Natural killer cell treated with Interleukin-12 subunit alpha and Interleukin-12 subunit beta and Interleukin-15 and Interleukin-18, amount 100 ng/mL, for 72 hours (primary cell): ENCODE data around the gene LAMA5. TPM values are rescaled to one million over a fixed set of nuclear protein-coding genes. Genes with fewer than 3 reads are reported as not detected.

Experiments used
- ATAC-seq, 2 donors: fragments of 150-1000 bp; cut with Tn5 transposase in 1 of 2; sonication (Bioruptor Pico), chemical (Tn5 transposase) in 1 of 2; 2 replicates each; pipeline ENCODE4 v1.10.0; 2021
- DNase-seq: peaks from one replicate; pipeline ENCODE4 v3.0.0; 2022; ENCODE audit warnings: low spot score
- H3K27ac Mint-ChIP-seq, 2 donors: 1 replicate in 1 of 2; 2 replicates in 1 of 2; pipeline ENCODE4 v1.8.0; 2022; ENCODE audit warnings: mixed read lengths in 2 of 2, mild to moderate bottlenecking in 1 of 2, moderate library complexity in 1 of 2
- H3K27me3 Mint-ChIP-seq, 2 donors: 1 replicate in 1 of 2; 2 replicates in 1 of 2; pipeline ENCODE4 v1.8.0; 2022; ENCODE audit warnings: mixed read lengths in 2 of 2
- H3K36me3 Mint-ChIP-seq: one replicate; pipeline ENCODE4 v1.8.0; 2022; ENCODE audit warnings: mixed read lengths
- H3K4me1 Mint-ChIP-seq, 2 donors: 1 replicate in 1 of 2; 2 replicates in 1 of 2; pipeline ENCODE4 v1.8.0; 2022; ENCODE audit warnings: low read depth in 2 of 2, mixed read lengths in 2 of 2, mild to moderate bottlenecking in 1 of 2
- H3K4me3 Mint-ChIP-seq: one replicate; pipeline ENCODE4 v1.8.0; 2022; ENCODE audit warnings: mixed read lengths
- H3K9me3 Mint-ChIP-seq: 2 replicates; pipeline ENCODE4 v1.8.0; 2022; ENCODE audit warnings: mixed read lengths
- total RNA-seq, 2 donors: library from RNA; stranded (reverse); gene quantifications; one replicate each; pipeline ENCODE4 v1.2.3, GENCODE V29; 2022

LAMA5 gene
- total RNA-seq, 2 donors from 2014 or later = 1.5 to 1.9 TPM

- Mint-ChIP-seq H3K4me1 (no peaks in the 10 kb centered on the region), H3K27me3 (peaks cover 0 to 8% of the 10 kb centered on the region in 2 donors), H3K4me3 (no peak overlapping the region), H3K9me3 (no peaks in the 10 kb centered on the region), H3K27ac (no peak overlapping the region), H3K36me3 (no peaks in the 10 kb centered on the region)
- peak; percentile 25 for DNase-seq
- no peak for ATAC-seq
Measured at GRCh38 chr20:62364911-62365736, 2.0 kb downstream of the LAMA5 start.

DNA sequence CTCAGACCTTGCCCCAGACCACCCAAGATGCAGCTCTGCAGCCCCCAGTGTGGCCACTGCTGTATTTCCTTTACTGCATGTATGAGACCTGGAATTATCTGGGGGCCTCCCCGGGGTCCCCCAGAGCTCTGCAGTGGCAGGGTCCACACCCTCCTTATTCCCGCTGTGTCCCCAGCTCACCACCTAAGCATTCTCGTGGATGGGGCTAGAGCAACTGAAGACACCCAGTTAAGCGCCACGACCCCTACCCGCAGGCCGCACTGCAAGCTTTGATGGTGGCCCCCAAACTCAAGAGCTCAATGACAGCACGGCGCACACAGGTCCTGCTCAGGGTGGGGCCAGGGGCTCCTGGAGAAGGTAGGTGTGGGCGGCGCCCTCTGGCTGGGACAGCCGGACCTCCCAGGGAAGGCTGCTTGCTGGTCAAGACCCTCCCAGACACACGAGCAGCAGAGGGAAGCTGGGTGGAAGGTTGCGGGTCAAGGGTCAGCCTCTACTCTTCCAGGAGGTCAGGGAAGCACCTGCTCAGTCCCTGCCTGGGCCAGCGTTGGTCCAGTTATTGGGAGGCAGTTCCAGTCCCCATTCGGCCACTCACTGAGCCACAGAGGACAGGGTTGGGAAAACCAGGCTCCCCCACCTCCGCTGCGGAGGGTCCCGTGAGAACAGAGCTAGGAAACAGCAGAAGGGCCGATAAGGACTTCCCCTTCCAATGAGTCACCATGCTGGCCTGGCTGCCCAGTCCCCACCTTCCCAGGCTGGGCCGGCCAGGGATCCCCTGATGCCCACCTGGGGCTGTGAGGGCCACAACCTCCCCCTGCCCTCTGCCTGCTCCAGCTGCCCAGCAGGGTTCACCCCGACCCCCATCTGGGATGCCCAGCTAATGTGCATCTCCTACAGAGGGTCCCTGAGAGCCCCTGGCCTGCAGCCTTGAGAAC is 2.9 kb downstream of the LAMA5 start:
- no peaks in the 10 kb centered on the region for H3K36me3 Mint-ChIP-seq
- H3K27ac Mint-ChIP-seq = no peak overlapping the region
- ATAC-seq (no peak), DNase-seq (peak; percentile 44)
- H3K9me3 Mint-ChIP-seq = no peaks in the 10 kb centered on the region
- H3K4me1 Mint-ChIP-seq = no peaks in the 10 kb centered on the region
- no peak overlapping the region for H3K4me3 Mint-ChIP-seq
- peaks cover 0 to 5% of the 10 kb centered on the region in 2 donors for H3K27me3 Mint-ChIP-seq

- H3K27ac Mint-ChIP-seq = no peak overlapping the region
- no peak for ATAC-seq
Measured at GRCh38 chr20:62362991-62363919, 3.9 kb downstream of the LAMA5 start.

DNA sequence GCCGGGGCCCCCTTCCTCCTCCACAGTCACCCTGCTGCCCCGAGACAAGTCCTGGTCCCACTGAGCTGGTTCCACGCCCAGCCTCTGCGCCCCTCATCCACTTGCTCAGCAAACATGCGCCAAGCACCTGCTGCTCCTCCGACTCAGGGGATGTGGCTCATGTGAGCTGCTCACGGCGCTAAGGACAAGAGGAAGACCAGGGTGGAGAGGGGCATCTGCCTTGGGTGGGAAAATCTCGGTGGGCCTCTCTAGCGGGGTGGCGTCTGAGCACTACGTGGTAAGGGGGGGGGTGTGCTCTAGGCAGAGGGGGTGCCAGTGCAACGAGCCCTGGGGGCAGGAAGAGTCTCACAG is 4.5 kb downstream of the LAMA5 start:
- Mint-ChIP-seq H3K4me1 (no peaks in the 10 kb centered on the region), H3K9me3 (no peaks in the 10 kb centered on the region), H3K27ac (no peak overlapping the region), H3K27me3 (peaks cover 0 to 5% of the 10 kb centered on the region in 2 donors), H3K36me3 (no peaks in the 10 kb centered on the region), H3K4me3 (no peak overlapping the region)
- DNase-seq (no peak), ATAC-seq (no peak)

More at GRCh38 chr20:62362991-62363919, 3.9 kb downstream of the LAMA5 start:
- DNase-seq = peak; percentile 50
- Mint-ChIP-seq H3K4me1 (no peaks in the 10 kb centered on the region), H3K9me3 (no peaks in the 10 kb centered on the region), H3K27me3 (peaks cover 0 to 5% of the 10 kb centered on the region in 2 donors), H3K36me3 (no peaks in the 10 kb centered on the region), H3K4me3 (no peak overlapping the region)

DNA sequence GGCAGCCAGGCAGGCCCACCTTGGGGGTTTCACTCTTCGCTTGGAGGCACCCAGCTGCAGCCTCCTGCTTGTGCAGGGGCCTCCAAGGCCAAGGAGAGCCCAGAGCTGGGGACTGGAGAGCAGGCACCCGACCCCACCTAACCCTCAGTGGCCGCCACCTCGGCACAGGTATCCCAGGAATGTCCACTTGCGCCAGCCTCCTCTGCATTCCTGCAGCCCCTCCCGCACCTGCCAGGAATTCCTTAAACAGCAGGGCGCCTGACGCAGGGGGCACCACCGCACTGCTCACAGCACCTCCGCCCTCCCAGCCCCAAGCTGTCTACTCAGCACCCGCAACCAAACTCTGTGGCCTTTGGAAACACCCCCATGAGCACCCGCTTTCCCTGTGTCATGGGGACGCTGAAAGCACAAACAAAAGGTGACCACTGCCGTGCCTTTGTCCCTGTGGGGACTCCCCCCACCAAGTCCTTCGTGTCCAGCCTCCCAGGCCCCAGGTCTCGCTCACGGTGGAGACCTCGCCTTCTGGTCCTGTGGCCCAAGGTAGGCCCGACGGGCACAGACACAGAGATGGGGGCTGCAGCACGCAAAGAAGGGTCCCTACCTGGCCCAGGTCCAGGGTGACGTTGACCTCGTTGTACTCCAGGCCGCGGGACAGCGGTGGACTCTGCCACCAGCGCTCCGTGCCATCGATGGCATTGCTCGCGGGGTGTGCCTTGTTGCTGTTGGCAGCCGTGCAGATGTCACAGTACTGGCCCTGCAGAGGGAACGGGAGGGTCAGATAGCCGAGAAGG is 5.1 kb downstream of the LAMA5 start:
- no peaks in the 10 kb centered on the region for H3K9me3 Mint-ChIP-seq
- DNase-seq = peak; percentile 60
- H3K4me1 Mint-ChIP-seq = no peaks in the 10 kb centered on the region
- no peak for ATAC-seq
- H3K27ac Mint-ChIP-seq = no peak overlapping the region
- H3K27me3 Mint-ChIP-seq = peaks cover 0 to 5% of the 10 kb centered on the region in 2 donors
- H3K4me3 Mint-ChIP-seq = no peak overlapping the region
- H3K36me3 Mint-ChIP-seq = no peaks in the 10 kb centered on the region

DNA sequence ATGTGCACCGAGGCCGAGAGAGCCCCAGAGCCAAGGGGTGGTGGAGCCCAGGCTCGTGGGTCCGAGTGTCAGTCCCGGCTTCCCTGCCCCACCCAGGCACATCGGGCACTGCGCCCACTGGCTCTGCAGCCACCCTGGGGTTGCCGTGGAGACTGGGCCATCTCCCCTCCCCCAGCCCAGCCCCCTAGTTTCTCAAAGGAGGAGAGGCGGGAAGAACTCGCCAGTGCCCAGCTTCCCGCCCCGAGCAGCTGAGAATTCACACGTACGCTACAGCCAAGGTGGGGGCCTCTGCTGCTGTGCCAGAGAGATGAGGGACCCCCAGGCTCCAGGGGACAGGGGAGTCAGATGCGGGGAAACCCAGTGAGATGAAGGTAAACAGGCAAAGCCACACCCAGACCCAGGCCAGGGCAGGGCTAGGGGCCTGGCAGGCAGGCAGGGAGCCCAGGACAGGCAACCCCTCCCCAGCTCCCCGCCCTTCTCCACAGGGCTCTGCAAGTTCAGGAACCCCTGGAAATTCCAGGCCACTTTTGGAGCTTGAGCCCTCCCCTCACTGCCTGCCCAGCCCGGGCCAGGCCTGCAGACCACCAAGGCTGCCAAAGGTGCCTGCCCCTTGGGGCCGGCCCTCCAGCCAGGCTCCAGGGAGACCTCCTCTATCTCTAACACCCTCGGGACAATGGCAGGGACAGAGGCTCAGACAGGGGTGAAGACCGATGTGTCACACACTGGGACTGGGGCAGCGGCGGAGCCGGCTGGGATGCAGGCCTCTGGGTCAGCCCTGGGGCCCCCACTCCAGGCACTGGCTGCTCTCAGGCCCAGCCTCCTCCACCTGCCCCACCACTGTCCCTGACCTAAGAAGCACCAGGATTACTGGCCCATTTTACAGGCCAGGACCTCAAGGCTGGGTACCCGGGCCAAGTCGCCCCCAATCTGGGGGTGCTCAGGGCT is 6.0 kb downstream of the LAMA5 start:
- Mint-ChIP-seq H3K4me1 (no peaks in the 10 kb centered on the region), H3K36me3 (no peaks in the 10 kb centered on the region), H3K27me3 (peaks cover 0 to 5% of the 10 kb centered on the region in 2 donors), H3K9me3 (no peaks in the 10 kb centered on the region), H3K4me3 (no peak overlapping the region), H3K27ac (no peak overlapping the region)
- no peak for ATAC-seq
- peak; percentile 49 for DNase-seq

- DNase-seq (peak; percentile 58), ATAC-seq (no peak)
- Mint-ChIP-seq H3K36me3 (no peaks in the 10 kb centered on the region), H3K4me3 (no peak overlapping the region), H3K9me3 (no peaks in the 10 kb centered on the region), H3K27ac (no peak overlapping the region), H3K27me3 (no peaks in the 10 kb centered on the region), H3K4me1 (no peaks in the 10 kb centered on the region)
Measured at GRCh38 chr20:62359491-62360121, 7.5 kb downstream of the LAMA5 start.

DNA sequence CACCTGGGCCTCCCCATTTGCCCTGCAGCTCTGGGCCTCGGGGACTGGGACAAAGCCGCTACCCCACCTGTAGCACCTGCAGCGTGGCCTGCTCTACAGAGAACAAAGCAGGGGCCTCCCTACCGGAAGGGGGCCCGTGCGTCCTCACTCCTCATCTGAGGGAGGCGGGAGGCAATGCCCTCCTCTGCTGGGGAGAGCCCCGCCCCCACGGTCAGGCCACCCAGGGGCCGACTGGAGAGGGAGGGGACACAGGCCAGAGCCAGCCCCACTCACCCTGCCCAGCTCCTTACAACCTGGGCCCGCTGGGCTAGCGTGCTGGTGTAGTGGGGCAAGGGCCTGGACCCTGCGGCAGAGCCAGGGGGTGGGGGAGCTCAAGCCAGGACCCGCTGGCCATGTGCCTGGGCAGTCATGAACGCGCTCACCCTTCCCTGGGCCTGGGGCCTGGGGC is 8.0 kb downstream of the LAMA5 start:
- DNase-seq = peak; percentile 53
- Mint-ChIP-seq H3K4me1 (no peaks in the 10 kb centered on the region), H3K4me3 (no peak overlapping the region), H3K27ac (no peak overlapping the region), H3K9me3 (no peaks in the 10 kb centered on the region), H3K36me3 (no peaks in the 10 kb centered on the region), H3K27me3 (no peaks in the 10 kb centered on the region)
- ATAC-seq = no peak

DNA sequence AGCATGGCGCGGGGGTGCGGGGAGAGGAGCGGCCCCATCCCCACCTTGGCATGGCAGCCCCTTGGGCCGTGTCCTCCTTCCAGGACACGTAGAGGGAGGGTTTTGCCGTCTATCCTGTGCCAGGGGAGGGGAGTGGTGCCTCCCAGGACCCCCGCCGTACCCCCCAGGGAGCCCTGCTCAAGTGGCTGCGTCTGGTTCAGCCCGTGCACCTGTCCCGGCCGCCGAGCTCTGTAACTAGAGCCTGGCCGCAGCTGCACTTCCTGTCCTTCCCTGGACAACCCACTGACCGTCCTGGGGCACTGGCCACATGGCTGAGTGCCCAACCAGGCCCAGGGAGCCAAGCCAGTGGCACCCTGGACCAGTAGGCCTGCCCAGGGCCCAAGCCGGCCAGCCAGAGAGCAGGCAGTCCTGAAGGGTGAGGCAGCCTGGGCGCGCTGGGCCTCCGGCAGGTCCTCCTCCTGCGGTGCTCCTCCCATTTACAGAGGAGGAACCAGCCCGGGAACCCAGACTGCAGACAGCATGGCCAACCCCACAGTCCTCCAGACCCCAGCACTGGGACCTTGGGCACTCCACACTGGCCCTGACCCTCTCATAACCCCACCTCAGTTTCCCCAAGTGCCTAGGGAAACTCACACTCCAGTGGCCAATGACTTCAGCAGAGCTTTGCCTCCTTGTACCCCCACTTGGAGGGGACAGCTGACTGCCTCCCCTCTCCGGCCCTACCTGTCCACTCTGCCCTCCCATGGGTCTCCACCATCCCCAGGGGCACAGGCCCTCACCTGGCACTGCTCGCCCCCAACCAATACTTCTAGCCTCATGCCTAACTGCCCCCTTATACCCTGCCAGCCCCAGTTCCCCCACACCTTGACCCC is 8.7 kb downstream of the LAMA5 start:
- DNase-seq = peak; percentile 51
- H3K27ac Mint-ChIP-seq = no peak overlapping the region
- no peaks in the 10 kb centered on the region for H3K9me3 Mint-ChIP-seq
- no peaks in the 10 kb centered on the region for H3K27me3 Mint-ChIP-seq
- H3K4me3 Mint-ChIP-seq = no peak overlapping the region
- ATAC-seq = no peak
- no peaks in the 10 kb centered on the region for H3K4me1 Mint-ChIP-seq
- H3K36me3 Mint-ChIP-seq = no peaks in the 10 kb centered on the region

- H3K27me3 Mint-ChIP-seq = no peaks in the 10 kb centered on the region
- H3K27ac Mint-ChIP-seq = no peak overlapping the region
- H3K36me3 Mint-ChIP-seq = no peaks in the 10 kb centered on the region
- no peaks in the 10 kb centered on the region for H3K9me3 Mint-ChIP-seq
- no peaks in the 10 kb centered on the region for H3K4me1 Mint-ChIP-seq
- H3K4me3 Mint-ChIP-seq = no peak overlapping the region
- peak; percentile 26 for DNase-seq
- no peak for ATAC-seq
Measured at GRCh38 chr20:62357681-62358080, 9.4 kb downstream of the LAMA5 start.

DNA sequence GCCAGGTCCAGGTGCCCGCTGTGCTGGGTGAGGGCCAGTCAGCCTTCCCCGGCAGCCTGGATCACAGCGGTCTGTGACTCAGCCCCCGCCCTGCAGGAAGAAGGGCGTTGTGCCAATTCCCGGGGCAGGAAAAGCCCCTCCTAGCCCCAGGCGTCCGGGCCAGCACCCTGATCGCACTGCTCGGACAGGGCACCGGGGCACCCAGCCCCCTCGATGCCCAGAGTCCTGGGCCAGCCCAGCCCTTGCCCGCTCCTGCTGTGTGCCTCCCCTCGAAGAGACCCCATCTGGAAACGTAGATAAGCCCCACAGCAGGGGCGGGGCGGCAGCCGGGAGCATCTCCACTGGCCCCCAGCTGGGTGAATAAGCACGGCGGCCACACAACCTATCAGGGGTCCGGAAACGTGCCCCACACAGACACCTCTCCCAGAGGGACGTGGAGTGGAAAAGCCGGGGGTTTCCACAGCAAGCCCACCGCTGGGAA is 9.9 kb downstream of the LAMA5 start:
- Mint-ChIP-seq H3K27ac (no peak overlapping the region), H3K9me3 (no peaks in the 10 kb centered on the region), H3K27me3 (no peaks in the 10 kb centered on the region), H3K4me3 (no peak overlapping the region), H3K4me1 (no peaks in the 10 kb centered on the region), H3K36me3 (no peaks in the 10 kb centered on the region)
- DNase-seq (no peak), ATAC-seq (no peak)
